ENCODE measurements around the gene ABCB8. TPM values are rescaled to one million over a fixed set of nuclear protein-coding genes. Genes with fewer than 3 reads are reported as not detected.

Gene ABCB8
- total RNA-seq, 1 donor from 2014 or later = 7.9 TPM

- Histone ChIP-seq H3K9me3 (ENCODE audit: low read depth) (no peaks in the 10 kb centered on the region), H3K9ac (no peak overlapping the region), H3F3A (ENCODE audit: low read depth) (peaks cover 17% of the 10 kb centered on the region), H4K20me1 (ENCODE audit: low read depth) (no peaks in the 10 kb centered on the region), H3K4me1 (peaks cover 31% of the 10 kb centered on the region), H3K79me2 (ENCODE audit: low read depth) (no peaks in the 10 kb centered on the region), H3K4me3 (no peak overlapping the region), H3K36me3 (no peaks in the 10 kb centered on the region), H3K27ac (no peak overlapping the region), H3K27me3 (no peaks in the 10 kb centered on the region), H3K4me2 (peak overlapping the region; percentile 57), H2AFZ (replicated peaks) (peak overlapping the region; percentile 73)
- no peak for TF ChIP-seq EZH2 (IDR thresholded peaks at IDR 0.05)
- TF ChIP-seq CTCF (IDR thresholded peaks at IDR 0.05) = no peak
- peaks cover 9% of the 10 kb centered on the region for H3K9me3 Mint-ChIP-seq
- DNase-seq (ENCODE audit: low spot score) = peak; percentile 93
- peaks cover 29% of the 10 kb centered on the region for H3K4me1 Mint-ChIP-seq
- H3K27ac Mint-ChIP-seq = peak overlapping the region; percentile 87
- no peaks in the 10 kb centered on the region for H3K36me3 Mint-ChIP-seq
- H3K4me3 Mint-ChIP-seq = peak overlapping the region; percentile 47
- peaks cover 12% of the 10 kb centered on the region for H3K27me3 Mint-ChIP-seq (ENCODE audit: insufficient read depth, low read depth)
Observed at GRCh38 chr7:150992833-150993302, 35.4 kb upstream of the ABCB8 start.

GRCh38 chr7:150993511-150993910 is 34.7 kb upstream of the ABCB8 start:
- Histone ChIP-seq H3F3A (ENCODE audit: low read depth) (peaks cover 17% of the 10 kb centered on the region), H4K20me1 (ENCODE audit: low read depth) (no peaks in the 10 kb centered on the region), H3K36me3 (no peaks in the 10 kb centered on the region), H3K4me1 (peaks cover 31% of the 10 kb centered on the region), H3K9ac (no peak overlapping the region), H3K4me3 (no peak overlapping the region), H3K27me3 (no peaks in the 10 kb centered on the region), H3K9me3 (ENCODE audit: low read depth) (no peaks in the 10 kb centered on the region), H3K79me2 (ENCODE audit: low read depth) (no peaks in the 10 kb centered on the region), H3K4me2 (peak overlapping the region; percentile 57), H2AFZ (replicated peaks) (peak overlapping the region; percentile 60), H3K27ac (no peak overlapping the region)
- DNase-seq (ENCODE audit: low spot score) = peak; percentile 90
- Mint-ChIP-seq H3K9me3 (peaks cover 9% of the 10 kb centered on the region), H3K27me3 (ENCODE audit: insufficient read depth, low read depth) (peaks cover 10% of the 10 kb centered on the region), H3K4me3 (no peak overlapping the region), H3K27ac (no peak overlapping the region), H3K4me1 (peaks cover 24% of the 10 kb centered on the region), H3K36me3 (no peaks in the 10 kb centered on the region)
- TF ChIP-seq EZH2 (IDR thresholded peaks at IDR 0.05) (no peak), EZH2phosphoT487 (IDR thresholded peaks at IDR 0.05) (no peak), CTCF (IDR thresholded peaks at IDR 0.05) (no peak)

GRCh38 chr7:150994141-150994837 is 34.0 kb upstream of the ABCB8 start:
- Histone ChIP-seq H3K27me3 (no peaks in the 10 kb centered on the region), H3K36me3 (no peaks in the 10 kb centered on the region), H3K27ac (no peak overlapping the region), H3F3A (ENCODE audit: low read depth) (peaks cover 17% of the 10 kb centered on the region), H3K9me3 (ENCODE audit: low read depth) (no peaks in the 10 kb centered on the region), H2AFZ (replicated peaks) (no peak overlapping the region), H3K4me3 (no peak overlapping the region), H4K20me1 (ENCODE audit: low read depth) (no peaks in the 10 kb centered on the region), H3K4me1 (peaks cover 31% of the 10 kb centered on the region), H3K4me2 (no peak overlapping the region), H3K9ac (no peak overlapping the region), H3K79me2 (ENCODE audit: low read depth) (no peaks in the 10 kb centered on the region)
- peaks cover 6% of the 10 kb centered on the region for H3K27me3 Mint-ChIP-seq (ENCODE audit: insufficient read depth, low read depth)
- no peak for TF ChIP-seq CTCF (IDR thresholded peaks at IDR 0.05)
- TF ChIP-seq EZH2 (IDR thresholded peaks at IDR 0.05) = no peak
- no peak for TF ChIP-seq EZH2phosphoT487 (IDR thresholded peaks at IDR 0.05)
- H3K4me3 Mint-ChIP-seq = no peak overlapping the region
- peaks cover 9% of the 10 kb centered on the region for H3K9me3 Mint-ChIP-seq
- no peaks in the 10 kb centered on the region for H3K36me3 Mint-ChIP-seq
- H3K27ac Mint-ChIP-seq = peak overlapping the region; percentile 68
- H3K4me1 Mint-ChIP-seq = peaks cover 20% of the 10 kb centered on the region
- DNase-seq (ENCODE audit: low spot score) = no peak

All from neural progenitor cell (in vitro differentiated cells).